A549 (cell line): ENCODE measurements around the gene HDGF. TPM values are rescaled to one million over a fixed set of nuclear protein-coding genes. Genes with fewer than 3 reads are reported as not detected.

Experiments
- ATAC-seq, 2 experiments: fragments of 200-7000 bp in 1 of 2; fragments of >200 bp in 1 of 2; cut with Nextera tagmentation in 1 of 2; cut with Tn5 transposase in 1 of 2; 3 replicates each; pipeline versions ENCODE4 v1.8.0 to v1.9.1; 2018 to 2020; ENCODE audit warnings: mild to moderate bottlenecking in 1 of 2, moderate library complexity in 1 of 2
- CTCF ChIA-PET: fragments of 300-600 bp; sonication (Branson Sonifier 250); formaldehyde crosslinking; extraction: SDS; loops from one replicate; lab custom pipeline; 2021; ENCODE audit warnings: antibody characterized with exemption, inconsistent platforms; lab: Yijun Ruan, JAX
- POLR2A ChIA-PET: fragments of 350-600 bp; formaldehyde crosslinking; extraction: SDS; loops from one replicate; lab custom pipeline; 2021; ENCODE audit warnings: antibody characterized with exemption, inconsistent platforms; lab: Yijun Ruan, JAX
- DNase-seq, 2 experiments: peaks; one replicate each; pipeline versions ENCODE4 v3.0.0 to v3.0.0-alpha.2; 2011 to 2016; ENCODE audit warnings: low read depth in 1 of 2, low spot score in 1 of 2
- FAIRE-seq: peaks from 2 replicates; lab custom pipeline; 2011; peaks lifted over from hg19 to GRCh38; lab: Jason Lieb, UNC
- H3K27ac ChIP-seq, 2 experiments: fragments of >200 bp; sonication (Bioruptor Twin); formaldehyde crosslinking; 3 replicates each; pipeline ENCODE4 v1.5.1; 2016 to 2017
- H3K4me1 ChIP-seq: fragments of >200 bp; sonication (Bioruptor Twin); formaldehyde crosslinking; 3 replicates; pipeline ENCODE4 v1.6.1; 2016
- H3K4me2 ChIP-seq: fragments of >200 bp; sonication (Bioruptor Twin); formaldehyde crosslinking; 3 replicates; pipeline ENCODE4 v1.6.1; 2016
- H3K4me3 ChIP-seq: fragments of >200 bp; sonication (Bioruptor Twin); formaldehyde crosslinking; 3 replicates; pipeline ENCODE4 v1.5.1; 2016
- H3K9me3 ChIP-seq: fragments of >200 bp; sonication (Bioruptor Twin); formaldehyde crosslinking; 3 replicates; pipeline ENCODE4 v1.6.1; 2016
- CEBPB ChIP-seq, 2 experiments: fragments of >200 bp in 1 of 2; sonication (Bioruptor Twin) in 1 of 2; formaldehyde crosslinking in 1 of 2; IDR thresholded peaks; 2 replicates each; pipeline ENCODE4 v1.6.1; 2012 to 2016
- CHD2 ChIP-seq: fragments of 150-350 bp; IDR thresholded peaks from 2 replicates; pipeline ENCODE4 v1.6.1; 2014; ENCODE audit warnings: low read length; ENCODE audit not compliant: partially characterized antibody
- EHF ChIP-seq: fragments of 250-450 bp; sonication (Bioruptor Pico); IDR thresholded peaks from 2 replicates; pipeline ENCODE4 v1.5.0; 2020; ENCODE audit warnings: mild to moderate bottlenecking
- EP300 ChIP-seq, 2 experiments: fragments of >200 bp; sonication (Bioruptor Twin); formaldehyde crosslinking; IDR thresholded peaks; 2 replicates in 1 of 2; 3 replicates in 1 of 2; pipeline ENCODE4 v1.6.1; 2016 to 2017
- FOSL2 ChIP-seq, 2 experiments: fragments of 450-650 bp in 1 of 2; fragments of >200 bp in 1 of 2; sonication (Bioruptor Twin) in 1 of 2; formaldehyde crosslinking; IDR thresholded peaks; 2 replicates each; pipeline versions ENCODE4 v1.5.0 to v1.6.1; 2016 to 2020; ENCODE audit warnings: mild to moderate bottlenecking in 1 of 2, moderate library complexity in 1 of 2
- HDAC2 ChIP-seq: fragments of 200-600 bp; sonication (generic); IDR thresholded peaks from 2 replicates; pipeline ENCODE4 v1.6.1; 2016
- HOXB5 ChIP-seq: fragments of 250-450 bp; sonication (Bioruptor Pico); IDR thresholded peaks from 2 replicates; pipeline ENCODE4 v1.5.0; 2020; ENCODE audit warnings: mild to moderate bottlenecking, moderate library complexity
- JUN ChIP-seq, 2 experiments: fragments of >200 bp; sonication (Bioruptor Twin); formaldehyde crosslinking; IDR thresholded peaks; 2 replicates in 1 of 2; 3 replicates in 1 of 2; pipeline ENCODE4 v1.6.1; 2016 to 2017
- KDM5A ChIP-seq: fragments of 200-600 bp; sonication (generic); IDR thresholded peaks from 2 replicates; pipeline ENCODE4 v1.6.1; 2016; ENCODE audit warnings: antibody characterized with exemption, mild to moderate bottlenecking
- MAFK ChIP-seq: fragments of 450-650 bp; IDR thresholded peaks from 2 replicates; pipeline ENCODE4 v1.6.1; 2014; ENCODE audit not compliant: partially characterized antibody
- NR3C1 ChIP-seq: fragments of >200 bp; sonication (Bioruptor Twin); formaldehyde crosslinking; IDR thresholded peaks from 3 replicates; pipeline ENCODE4 v1.6.1; 2017
- PHF8 ChIP-seq: fragments of 200-600 bp; sonication (generic); IDR thresholded peaks from 2 replicates; pipeline ENCODE4 v1.6.1; 2016; ENCODE audit warnings: low read depth, mild to moderate bottlenecking, antibody characterized with exemption, moderate library complexity, borderline replicate concordance
- POLR2AphosphoS2 ChIP-seq: conservative IDR thresholded peaks from 2 replicates; pipeline ENCODE4 v1.6.1; 2012; ENCODE audit warnings: low read length, improper control_type of control experiment, inconsistent platforms
- RCOR1 ChIP-seq: fragments of 150-350 bp; IDR thresholded peaks from 2 replicates; pipeline ENCODE4 v1.6.1; 2014; ENCODE audit warnings: antibody characterized with exemption, low read length, low read depth
- RNF2 ChIP-seq: fragments of 200-600 bp; sonication (generic); IDR thresholded peaks from 2 replicates; pipeline ENCODE4 v1.6.1; 2016; ENCODE audit warnings: low read depth, mild to moderate bottlenecking, antibody characterized with exemption, moderate library complexity, borderline replicate concordance
- SMC3 ChIP-seq: fragments of >200 bp; sonication (Bioruptor Twin); formaldehyde crosslinking; IDR thresholded peaks from 3 replicates; pipeline ENCODE4 v1.6.1; 2018; ENCODE audit warnings: inconsistent platforms
- TFCP2L1 ChIP-seq: fragments of 250-450 bp; sonication (Bioruptor Pico); IDR thresholded peaks from 2 replicates; pipeline ENCODE4 v1.5.0; 2021; ENCODE audit warnings: mild to moderate bottlenecking
- TP53 ChIP-seq: fragments of 250-450 bp; sonication (Bioruptor Pico); IDR thresholded peaks from 2 replicates; pipeline ENCODE4 v1.5.0; 2021; ENCODE audit warnings: mild to moderate bottlenecking, moderate library complexity
- ZNF302 ChIP-seq: fragments of 250-450 bp; sonication (Bioruptor Pico); IDR thresholded peaks from 2 replicates; pipeline ENCODE4 v1.9.0; 2021; ENCODE audit warnings: inconsistent platforms, mild to moderate bottlenecking, moderate library complexity
- ZSCAN20 ChIP-seq: fragments of 250-450 bp; sonication (Bioruptor Pico); IDR thresholded peaks from 2 replicates; pipeline ENCODE4 v1.8.0; 2022; ENCODE audit warnings: mild to moderate bottlenecking, moderate library complexity
- WGBS: methylation state at CpG from one replicate; pipeline ENCODE4 v1.1.6; 2017; ENCODE audit errors: missing lambda C conversion rate; 5-methylcytosine and 5-hydroxymethylcytosine counted together
- polyA plus RNA-seq, 4 experiments: library from polyadenylated mRNA; depleted of rRNA in 3 of 4; stranded (reverse); fragments of >200 nt; fragmentation: RNase III in 1 of 4; extraction: RNeasy Plus Mini Kit Qiagen cat#74134 plus additional on column Dnase treatment in 1 of 4; gene quantifications; 2 replicates in 3 of 4; 3 replicates in 1 of 4; pipeline ENCODE4 v1.2.3, GENCODE V29; 2011 to 2017
- TF ChIP-seq, protein P1 (sequence below): fragments of 450-650 bp; IDR thresholded peaks from 2 replicates; pipeline ENCODE4 v1.6.1; 2014; ENCODE audit warnings: antibody characterized with exemption
- TF ChIP-seq, protein P2 (sequence below): fragments of >200 bp; sonication (Bioruptor Twin); formaldehyde crosslinking; IDR thresholded peaks from 2 replicates; pipeline ENCODE4 v1.6.1; 2016
- TF ChIP-seq, protein P3 (sequence below): fragments of 250-450 bp; sonication (Bioruptor Pico); IDR thresholded peaks from 2 replicates; pipeline ENCODE4 v1.5.0; 2021; ENCODE audit warnings: mild to moderate bottlenecking, moderate library complexity, borderline replicate concordance
- TF ChIP-seq, protein P4 (sequence below): fragments of >200 bp; sonication (Bioruptor Twin); formaldehyde crosslinking; IDR thresholded peaks from 3 replicates; pipeline ENCODE4 v1.5.1; 2016
- TF ChIP-seq, protein P5 (sequence below): fragments of 150-350 bp; IDR thresholded peaks from 2 replicates; pipeline ENCODE4 v1.6.1; 2014; ENCODE audit warnings: low read depth, mild to moderate bottlenecking, low read length

Gene HDGF
- polyA plus RNA-seq, 2 of the 4 experiments (the other 2 are of a cell fraction): 299 to 428 TPM

DNA sequence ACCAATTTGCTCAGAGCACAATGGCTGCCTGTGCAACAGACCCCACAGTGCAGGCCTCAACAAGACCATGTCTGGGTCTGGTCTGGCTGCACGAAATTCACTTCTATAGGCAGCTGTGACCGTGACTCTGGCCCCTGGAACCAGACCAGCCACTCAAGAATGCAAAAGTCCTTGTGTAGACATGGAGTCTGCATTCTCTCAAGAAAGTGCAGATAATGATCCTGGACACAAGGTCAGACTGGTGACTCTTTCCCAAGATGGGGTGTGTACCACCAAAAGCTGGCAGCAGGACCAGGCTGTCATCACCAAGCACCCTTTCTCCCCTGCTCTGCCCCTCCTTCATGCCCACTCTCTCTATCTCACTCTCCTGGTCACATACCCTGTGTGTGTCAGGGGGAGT is 30.3 kb downstream of the HDGF start:
- Histone ChIP-seq H3K27ac (no peak overlapping the region), H3K9me3 (no peaks in the 10 kb centered on the region), H3K4me1 (peaks cover 12% of the 10 kb centered on the region)
- no peak for FAIRE-seq
- ATAC-seq: no peak
- TF ChIP-seq NR3C1 (no peak), MAFK (no peak), HOXB5 (CRISPR knock-in tag) (no peak), CHD2 (no peak), RCOR1 (no peak), ZSCAN20 (CRISPR knock-in tag) (no peak), TP53 (CRISPR knock-in tag) (no peak), RNF2 (no peak), EP300 (IDR thresholded peaks at IDR 0.05) (no peak), TFCP2L1 (CRISPR knock-in tag) (no peak), CEBPB (IDR thresholded peaks at IDR 0.05) (no peak)
- TF ChIP-seq, protein P1, sequence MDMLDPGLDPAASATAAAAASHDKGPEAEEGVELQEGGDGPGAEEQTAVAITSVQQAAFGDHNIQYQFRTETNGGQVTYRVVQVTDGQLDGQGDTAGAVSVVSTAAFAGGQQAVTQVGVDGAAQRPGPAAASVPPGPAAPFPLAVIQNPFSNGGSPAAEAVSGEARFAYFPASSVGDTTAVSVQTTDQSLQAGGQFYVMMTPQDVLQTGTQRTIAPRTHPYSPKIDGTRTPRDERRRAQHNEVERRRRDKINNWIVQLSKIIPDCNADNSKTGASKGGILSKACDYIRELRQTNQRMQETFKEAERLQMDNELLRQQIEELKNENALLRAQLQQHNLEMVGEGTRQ: no peak
- TF ChIP-seq, all 56 proteins: peak for 0
- no peak for DNase-seq
- 92% methylated on average over 2 of the region's 2 CpGs for WGBS
- no peak overlapping the region for H3K4me2 ChIP-seq
- ChIA-PET POLR2A (interaction anchor here (1.0 kb wide), 1 partner anchor 31 kb away, joined by 3 read pairs; no protein-coding TSS in a partner anchor), CTCF (interaction anchor here (0.7 to 42.3 kb wide), 7 partner anchors 14 to 139 kb away, joined by 3 to 2258 read pairs (median 5); partner anchors contain the start of genes CRABP2, NES and NTRK1)
- H3K4me3 ChIP-seq: no peak overlapping the region

DNA sequence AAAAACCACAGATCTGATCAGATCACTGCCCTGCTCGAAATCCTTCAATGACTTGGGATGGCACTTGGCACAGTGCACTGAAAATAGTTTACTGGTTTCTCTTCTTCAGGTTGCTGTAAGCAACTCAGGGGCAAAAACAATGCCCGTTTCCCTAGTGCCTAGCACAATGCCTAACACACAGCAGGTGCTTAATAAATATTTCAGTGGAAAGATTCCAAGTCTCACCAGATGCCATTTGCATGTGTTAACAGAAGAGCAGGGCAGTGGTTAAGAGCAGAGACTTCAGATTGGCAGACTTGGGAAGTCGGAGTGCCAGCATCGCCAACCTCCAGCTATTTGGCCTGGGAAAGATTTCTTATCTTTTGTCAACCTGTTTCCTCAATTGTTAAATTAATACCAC is 34.1 kb downstream of the HDGF start:
- 94% methylated on average over 4 of the region's 4 CpGs for WGBS
- ChIA-PET CTCF (interaction anchor here (1.6 to 52.1 kb wide), 3 partner anchors 1 to 59 kb away, joined by 4 to 2258 read pairs (median 2258); partner anchors contain the start of genes CRABP2, ISG20L2, METTL25B and NES), POLR2A (no interaction called here)
- ATAC-seq (no peak), DNase-seq (no peak), FAIRE-seq (no peak)
- H3K9me3 ChIP-seq: no peaks in the 10 kb centered on the region
- H3K27ac ChIP-seq: no peak overlapping the region
- H3K4me2 ChIP-seq: no peak overlapping the region
- H3K4me1 ChIP-seq: peaks cover 16% of the 10 kb centered on the region; the same call in 2 of the 3 replicates
- TF ChIP-seq TFCP2L1 (CRISPR knock-in tag) (no peak), RNF2 (no peak), FOSL2 (IDR thresholded peaks at IDR 0.05) (no peak), FOSL2 (CRISPR knock-in tag; IDR thresholded peaks at IDR 0.05) (no peak), CHD2 (no peak), POLR2AphosphoS2 (no peak), KDM5A (no peak), SMC3 (no peak), HDAC2 (no peak)
- TF ChIP-seq, protein P2, sequence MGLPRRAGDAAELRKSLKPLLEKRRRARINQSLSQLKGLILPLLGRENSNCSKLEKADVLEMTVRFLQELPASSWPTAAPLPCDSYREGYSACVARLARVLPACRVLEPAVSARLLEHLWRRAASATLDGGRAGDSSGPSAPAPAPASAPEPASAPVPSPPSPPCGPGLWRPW: no peak
- TF ChIP-seq, protein P3, sequence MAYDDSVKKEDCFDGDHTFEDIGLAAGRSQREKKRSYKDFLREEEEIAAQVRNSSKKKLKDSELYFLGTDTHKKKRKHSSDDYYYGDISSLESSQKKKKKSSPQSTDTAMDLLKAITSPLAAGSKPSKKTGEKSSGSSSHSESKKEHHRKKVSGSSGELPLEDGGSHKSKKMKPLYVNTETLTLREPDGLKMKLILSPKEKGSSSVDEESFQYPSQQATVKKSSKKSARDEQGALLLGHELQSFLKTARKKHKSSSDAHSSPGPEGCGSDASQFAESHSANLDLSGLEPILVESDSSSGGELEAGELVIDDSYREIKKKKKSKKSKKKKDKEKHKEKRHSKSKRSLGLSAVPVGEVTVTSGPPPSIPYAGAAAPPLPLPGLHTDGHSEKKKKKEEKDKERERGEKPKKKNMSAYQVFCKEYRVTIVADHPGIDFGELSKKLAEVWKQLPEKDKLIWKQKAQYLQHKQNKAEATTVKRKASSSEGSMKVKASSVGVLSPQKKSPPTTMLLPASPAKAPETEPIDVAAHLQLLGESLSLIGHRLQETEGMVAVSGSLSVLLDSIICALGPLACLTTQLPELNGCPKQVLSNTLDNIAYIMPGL: no peak
- no peak overlapping the region for H3K4me3 ChIP-seq

DNA sequence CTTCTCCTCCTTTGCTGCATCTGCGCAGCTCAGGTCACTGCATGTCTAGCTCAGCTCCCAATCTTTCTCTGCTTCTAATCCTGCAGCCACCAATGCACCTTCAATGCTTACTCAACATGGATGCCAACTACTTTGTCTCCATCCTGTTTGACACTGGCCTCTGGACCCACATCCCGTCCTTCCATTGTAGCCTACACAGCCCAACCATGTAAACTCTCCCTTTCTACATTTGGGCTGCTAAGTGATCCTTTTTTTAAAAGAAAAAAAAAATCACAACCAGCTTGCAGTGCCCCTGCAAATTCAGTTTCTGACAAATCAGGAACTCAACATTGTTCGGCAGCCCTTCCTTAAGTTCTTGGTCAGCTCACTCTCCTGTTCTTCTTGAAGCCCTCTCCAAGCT is 36.6 kb downstream of the HDGF start:
- Histone ChIP-seq H3K4me3 (no peak overlapping the region), H3K9me3 (no peaks in the 10 kb centered on the region), H3K4me2 (no peak overlapping the region), H3K4me1 (peaks cover 35% of the 10 kb centered on the region), H3K27ac (no peak overlapping the region)
- FAIRE-seq (no peak), ATAC-seq (no peak), DNase-seq (no peak)
- WGBS: 92% methylated on average over 3 of the region's 3 CpGs
- TF ChIP-seq, protein P4, sequence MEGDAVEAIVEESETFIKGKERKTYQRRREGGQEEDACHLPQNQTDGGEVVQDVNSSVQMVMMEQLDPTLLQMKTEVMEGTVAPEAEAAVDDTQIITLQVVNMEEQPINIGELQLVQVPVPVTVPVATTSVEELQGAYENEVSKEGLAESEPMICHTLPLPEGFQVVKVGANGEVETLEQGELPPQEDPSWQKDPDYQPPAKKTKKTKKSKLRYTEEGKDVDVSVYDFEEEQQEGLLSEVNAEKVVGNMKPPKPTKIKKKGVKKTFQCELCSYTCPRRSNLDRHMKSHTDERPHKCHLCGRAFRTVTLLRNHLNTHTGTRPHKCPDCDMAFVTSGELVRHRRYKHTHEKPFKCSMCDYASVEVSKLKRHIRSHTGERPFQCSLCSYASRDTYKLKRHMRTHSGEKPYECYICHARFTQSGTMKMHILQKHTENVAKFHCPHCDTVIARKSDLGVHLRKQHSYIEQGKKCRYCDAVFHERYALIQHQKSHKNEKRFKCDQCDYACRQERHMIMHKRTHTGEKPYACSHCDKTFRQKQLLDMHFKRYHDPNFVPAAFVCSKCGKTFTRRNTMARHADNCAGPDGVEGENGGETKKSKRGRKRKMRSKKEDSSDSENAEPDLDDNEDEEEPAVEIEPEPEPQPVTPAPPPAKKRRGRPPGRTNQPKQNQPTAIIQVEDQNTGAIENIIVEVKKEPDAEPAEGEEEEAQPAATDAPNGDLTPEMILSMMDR: no peak
- TF ChIP-seq, protein P5, sequence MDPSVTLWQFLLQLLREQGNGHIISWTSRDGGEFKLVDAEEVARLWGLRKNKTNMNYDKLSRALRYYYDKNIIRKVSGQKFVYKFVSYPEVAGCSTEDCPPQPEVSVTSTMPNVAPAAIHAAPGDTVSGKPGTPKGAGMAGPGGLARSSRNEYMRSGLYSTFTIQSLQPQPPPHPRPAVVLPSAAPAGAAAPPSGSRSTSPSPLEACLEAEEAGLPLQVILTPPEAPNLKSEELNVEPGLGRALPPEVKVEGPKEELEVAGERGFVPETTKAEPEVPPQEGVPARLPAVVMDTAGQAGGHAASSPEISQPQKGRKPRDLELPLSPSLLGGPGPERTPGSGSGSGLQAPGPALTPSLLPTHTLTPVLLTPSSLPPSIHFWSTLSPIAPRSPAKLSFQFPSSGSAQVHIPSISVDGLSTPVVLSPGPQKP: no peak
- no peak for TF ChIP-seq ZNF302 (CRISPR knock-in tag)
- TF ChIP-seq EHF: no peak
- TF ChIP-seq PHF8: no peak
- no peak for TF ChIP-seq JUN (IDR thresholded peaks at IDR 0.05)
- POLR2A ChIA-PET: interaction anchor here (1.7 kb wide), 1 partner anchor 14 kb away, joined by 7 read pairs; the partner anchor contains the start of genes ISG20L2 and METTL25B
- CTCF ChIA-PET: interaction anchor here (0.8 to 52.1 kb wide), 4 partner anchors 2 to 88 kb away, joined by 3 to 2258 read pairs (median 1176); partner anchors contain the start of genes CRABP2, ISG20L2, METTL25B and NES
